Epithelial cell of esophagus (primary cell): ENCODE results near the gene CCL14.
"Not testable (repeated sequence)": the region's sequence is repeated elsewhere in the genome, so short reads cannot be mapped to it uniquely, and the experiment has no call there.

ENCODE experiments used
- DNase-seq: peaks from one replicate; pipeline ENCODE4 v3.0.0; 2010; ENCODE audit warnings: low read depth
- H3K4me3 ChIP-seq: 2 replicates; pipeline ENCODE4 v1.5.1; 2011; ENCODE audit warnings: mild to moderate bottlenecking, low read length, control low read depth
- CTCF ChIP-seq: IDR thresholded peaks from 2 replicates; pipeline ENCODE4 v1.5.1; 2011; ENCODE audit warnings: low read depth, mild to moderate bottlenecking, low read length, control low read depth, inconsistent platforms; ENCODE audit not compliant: insufficient read depth; ENCODE audit errors: missing control alignments

CCL14 gene

GRCh38 chr17:36017799-36018198 is 31.3 kb upstream of the CCL14 start, which contains the start of gene CCL23:
Gene CCL23, minus strand, starts transcription at chr17:36017972. Its CDS starts 75 bp downstream, at chr17:36017897.
- H3K4me3 ChIP-seq, result no peak within 1 kb of the TSS
- no peak for TF ChIP-seq CTCF
- no peak for DNase-seq

- H3K4me3 ChIP-seq, result no peak overlapping the region
- TF ChIP-seq CTCF, result no peak
- DNase-seq, result no peak
These were observed 30.0 kb upstream of the CCL14 start for GRCh38 chr17:36016555-36016954.

GRCh38 chr17:36015895-36016294 is 29.4 kb upstream of the CCL14 start:
- DNase-seq, H3K4me3 ChIP-seq: not testable (repeated sequence)

GRCh38 chr17:36014946-36015345 is 28.4 kb upstream of the CCL14 start:
- H3K4me3 ChIP-seq, result no peak overlapping the region
- no peak for TF ChIP-seq CTCF
- DNase-seq, result no peak

- no peak for TF ChIP-seq CTCF
- DNase-seq, result no peak
- no peak overlapping the region for H3K4me3 ChIP-seq
These were observed 24.7 kb upstream of the CCL14 start for GRCh38 chr17:36011201-36011600.

- peak; percentile 39 for TF ChIP-seq CTCF
- no peak overlapping the region for H3K4me3 ChIP-seq
- peak; percentile 39 for DNase-seq
These were observed 22.6 kb upstream of the CCL14 start for GRCh38 chr17:36008998-36009665.

GRCh38 chr17:36004594-36005108 is 18.1 kb upstream of the CCL14 start:
- no peak for TF ChIP-seq CTCF
- DNase-seq, result no peak
- H3K4me3 ChIP-seq, result no peak overlapping the region
